ENCODE data around the gene TCF4.

TCF4 gene

DNA sequence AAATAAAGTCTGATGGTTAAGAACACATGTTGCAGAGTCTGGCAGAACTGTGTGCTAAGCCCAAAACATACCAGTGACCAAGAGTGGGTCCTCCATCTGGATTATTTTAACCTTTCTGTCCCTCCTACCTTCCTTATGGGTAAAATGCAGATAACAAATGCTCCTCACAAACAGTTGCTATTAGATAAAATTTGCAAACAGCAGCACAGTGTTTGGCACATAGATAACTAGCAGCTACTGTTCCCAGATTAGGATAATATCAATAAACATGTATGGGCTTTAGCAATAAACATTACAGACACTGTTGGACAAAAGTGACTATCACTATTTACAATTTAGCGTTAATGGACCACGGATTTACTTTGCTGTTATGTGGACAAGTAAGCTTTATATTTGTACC lies 154.9 kb downstream of the TCF4 start:
- Histone ChIP-seq H3K9me3 (ENCODE audit: control insufficient read depth, insufficient read depth, low read depth, low read length) (no peaks in the 10 kb centered on the region), H3K36me3 (ENCODE audit: control insufficient read depth in 2 of 2, insufficient read depth in 1 of 2, low read length in 2 of 2) (no peaks in the 10 kb centered on the region), H3K4me1 (ENCODE audit: control insufficient read depth, insufficient read depth, low read length) (no peaks in the 10 kb centered on the region), H3K4me3 (ENCODE audit: low read depth, low read length) (no peak overlapping the region), H3K27ac (ENCODE audit: extremely low read depth, low read depth, low read length) (no peak overlapping the region)
- CTCF ChIA-PET = interaction anchor here (0.6 kb wide), 2 partner anchors 9 to 67 kb away, joined by 4 read pairs; no protein-coding TSS in a partner anchor
- TF ChIP-seq ZBTB20 (tag by site-specific recombination; IDR thresholded peaks at IDR 0.05) = no peak
- no peak for TF ChIP-seq TCF7L2 (IDR thresholded peaks at IDR 0.05; ENCODE audit: borderline replicate concordance, low read depth, low read length)
- no peak for TF ChIP-seq IKZF3 (tag by site-specific recombination; IDR thresholded peaks at IDR 0.05)
- TF ChIP-seq, protein P1, sequence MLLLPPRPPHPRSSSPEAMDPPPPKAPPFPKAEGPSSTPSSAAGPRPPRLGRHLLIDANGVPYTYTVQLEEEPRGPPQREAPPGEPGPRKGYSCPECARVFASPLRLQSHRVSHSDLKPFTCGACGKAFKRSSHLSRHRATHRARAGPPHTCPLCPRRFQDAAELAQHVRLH (tag by site-specific recombination; IDR thresholded peaks at IDR 0.05) = no peak
- no peak for TF ChIP-seq ZNF560 (tag by site-specific recombination; IDR thresholded peaks at IDR 0.05; ENCODE audit: borderline replicate concordance)
- TF ChIP-seq KLF10 (tag by site-specific recombination; IDR thresholded peaks at IDR 0.05) = no peak
- TF ChIP-seq, protein P2, sequence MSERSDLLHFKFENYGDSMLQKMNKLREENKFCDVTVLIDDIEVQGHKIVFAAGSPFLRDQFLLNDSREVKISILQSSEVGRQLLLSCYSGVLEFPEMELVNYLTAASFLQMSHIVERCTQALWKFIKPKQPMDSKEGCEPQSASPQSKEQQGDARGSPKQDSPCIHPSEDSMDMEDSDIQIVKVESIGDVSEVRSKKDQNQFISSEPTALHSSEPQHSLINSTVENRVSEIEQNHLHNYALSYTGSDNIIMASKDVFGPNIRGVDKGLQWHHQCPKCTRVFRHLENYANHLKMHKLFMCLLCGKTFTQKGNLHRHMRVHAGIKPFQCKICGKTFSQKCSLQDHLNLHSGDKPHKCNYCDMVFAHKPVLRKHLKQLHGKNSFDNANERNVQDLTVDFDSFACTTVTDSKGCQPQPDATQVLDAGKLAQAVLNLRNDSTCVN (tag by site-specific recombination; optimal IDR thresholded peaks at IDR 0.05) = no peak
- TF ChIP-seq ZNF670 (tag by site-specific recombination; IDR thresholded peaks at IDR 0.05; ENCODE audit: low read depth) = no peak
- TF ChIP-seq, protein P3, sequence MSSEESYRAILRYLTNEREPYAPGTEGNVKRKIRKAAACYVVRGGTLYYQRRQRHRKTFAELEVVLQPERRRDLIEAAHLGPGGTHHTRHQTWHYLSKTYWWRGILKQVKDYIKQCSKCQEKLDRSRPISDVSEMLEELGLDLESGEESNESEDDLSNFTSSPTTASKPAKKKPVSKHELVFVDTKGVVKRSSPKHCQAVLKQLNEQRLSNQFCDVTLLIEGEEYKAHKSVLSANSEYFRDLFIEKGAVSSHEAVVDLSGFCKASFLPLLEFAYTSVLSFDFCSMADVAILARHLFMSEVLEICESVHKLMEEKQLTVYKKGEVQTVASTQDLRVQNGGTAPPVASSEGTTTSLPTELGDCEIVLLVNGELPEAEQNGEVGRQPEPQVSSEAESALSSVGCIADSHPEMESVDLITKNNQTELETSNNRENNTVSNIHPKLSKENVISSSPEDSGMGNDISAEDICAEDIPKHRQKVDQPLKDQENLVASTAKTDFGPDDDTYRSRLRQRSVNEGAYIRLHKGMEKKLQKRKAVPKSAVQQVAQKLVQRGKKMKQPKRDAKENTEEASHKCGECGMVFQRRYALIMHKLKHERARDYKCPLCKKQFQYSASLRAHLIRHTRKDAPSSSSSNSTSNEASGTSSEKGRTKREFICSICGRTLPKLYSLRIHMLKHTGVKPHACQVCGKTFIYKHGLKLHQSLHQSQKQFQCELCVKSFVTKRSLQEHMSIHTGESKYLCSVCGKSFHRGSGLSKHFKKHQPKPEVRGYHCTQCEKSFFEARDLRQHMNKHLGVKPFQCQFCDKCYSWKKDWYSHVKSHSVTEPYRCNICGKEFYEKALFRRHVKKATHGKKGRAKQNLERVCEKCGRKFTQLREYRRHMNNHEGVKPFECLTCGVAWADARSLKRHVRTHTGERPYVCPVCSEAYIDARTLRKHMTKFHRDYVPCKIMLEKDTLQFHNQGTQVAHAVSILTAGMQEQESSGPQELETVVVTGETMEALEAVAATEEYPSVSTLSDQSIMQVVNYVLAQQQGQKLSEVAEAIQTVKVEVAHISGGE (tag by site-specific recombination; conservative IDR thresholded peaks at IDR 0.05; ENCODE audit: low read depth) = no peak
- POLR2A ChIA-PET = no interaction called here

DNA sequence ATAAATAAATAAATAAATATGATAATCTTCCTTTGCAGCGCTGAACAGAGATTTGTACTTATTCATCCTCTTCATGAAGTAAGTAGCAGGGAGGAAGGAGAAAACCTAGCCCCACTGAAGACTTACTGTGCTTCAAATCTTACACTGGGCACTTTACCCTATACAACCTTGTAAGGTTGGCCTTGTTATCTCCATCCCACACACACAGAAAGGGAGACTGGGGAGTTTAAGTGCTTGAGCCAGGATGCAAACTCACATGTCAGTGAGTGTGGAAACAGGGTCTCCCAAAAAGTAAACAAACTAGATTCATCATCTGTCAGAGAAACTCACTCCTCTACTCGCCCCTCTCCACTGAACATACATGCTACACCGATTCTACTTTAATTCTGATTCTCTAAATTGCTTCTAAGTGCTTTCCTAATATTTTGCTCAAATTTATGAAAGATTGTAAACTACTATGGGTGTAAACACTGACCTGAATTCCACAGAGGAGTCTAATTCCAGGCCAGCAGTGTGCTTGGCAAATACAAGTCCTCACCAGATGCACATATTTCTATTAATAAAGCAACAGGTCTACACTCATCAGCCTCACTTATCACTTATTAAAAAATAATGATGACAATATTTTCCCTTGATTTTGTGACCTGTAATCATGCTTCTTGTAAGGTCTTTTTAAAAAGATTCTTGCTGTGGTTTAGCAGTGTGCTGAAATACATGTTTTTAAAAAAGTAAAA lies 155.5 kb downstream of the TCF4 start:
- ChIA-PET CTCF (interaction anchor here (0.6 to 0.7 kb wide), 2 partner anchors 19 to 68 kb away, joined by 4 to 5 read pairs; no protein-coding TSS in a partner anchor), POLR2A (no interaction called here)
- H3K4me1 ChIP-seq (ENCODE audit: control insufficient read depth, insufficient read depth, low read length) = no peaks in the 10 kb centered on the region
- no peaks in the 10 kb centered on the region for H3K36me3 ChIP-seq (ENCODE audit: control insufficient read depth in 2 of 2, insufficient read depth in 1 of 2, low read length in 2 of 2)
- H3K27ac ChIP-seq (ENCODE audit: extremely low read depth, low read depth, low read length) = no peak overlapping the region
- no peaks in the 10 kb centered on the region for H3K9me3 ChIP-seq (ENCODE audit: control insufficient read depth, insufficient read depth, low read depth, low read length)
- no peak overlapping the region for H3K4me3 ChIP-seq (ENCODE audit: low read depth, low read length)
- TF ChIP-seq ZFP3 (tag by site-specific recombination; IDR thresholded peaks at IDR 0.05; ENCODE audit: low read depth) (no peak), ZBTB7A (tag by site-specific recombination; IDR thresholded peaks at IDR 0.05; ENCODE audit: low read depth) (no peak), ZXDB (tag by site-specific recombination; IDR thresholded peaks at IDR 0.05) (no peak), MYNN (tag by site-specific recombination; IDR thresholded peaks at IDR 0.05; ENCODE audit: borderline replicate concordance) (no peak), ZNF426 (tag by site-specific recombination; IDR thresholded peaks at IDR 0.05) (no peak), ZNF473 (tag by site-specific recombination; IDR thresholded peaks at IDR 0.05) (no peak), ZNF223 (tag by site-specific recombination; IDR thresholded peaks at IDR 0.05) (no peak), SCRT1 (tag by site-specific recombination; IDR thresholded peaks at IDR 0.05; ENCODE audit: borderline replicate concordance) (no peak), ZNF221 (tag by site-specific recombination; IDR thresholded peaks at IDR 0.05; ENCODE audit: borderline replicate concordance) (no peak), ZNF335 (tag by site-specific recombination; conservative IDR thresholded peaks at IDR 0.05) (no peak), ZNF404 (tag by site-specific recombination; IDR thresholded peaks at IDR 0.05) (no peak), KLF7 (tag by site-specific recombination; IDR thresholded peaks at IDR 0.05; ENCODE audit: borderline replicate concordance) (no peak)
- TF ChIP-seq, protein P4, sequence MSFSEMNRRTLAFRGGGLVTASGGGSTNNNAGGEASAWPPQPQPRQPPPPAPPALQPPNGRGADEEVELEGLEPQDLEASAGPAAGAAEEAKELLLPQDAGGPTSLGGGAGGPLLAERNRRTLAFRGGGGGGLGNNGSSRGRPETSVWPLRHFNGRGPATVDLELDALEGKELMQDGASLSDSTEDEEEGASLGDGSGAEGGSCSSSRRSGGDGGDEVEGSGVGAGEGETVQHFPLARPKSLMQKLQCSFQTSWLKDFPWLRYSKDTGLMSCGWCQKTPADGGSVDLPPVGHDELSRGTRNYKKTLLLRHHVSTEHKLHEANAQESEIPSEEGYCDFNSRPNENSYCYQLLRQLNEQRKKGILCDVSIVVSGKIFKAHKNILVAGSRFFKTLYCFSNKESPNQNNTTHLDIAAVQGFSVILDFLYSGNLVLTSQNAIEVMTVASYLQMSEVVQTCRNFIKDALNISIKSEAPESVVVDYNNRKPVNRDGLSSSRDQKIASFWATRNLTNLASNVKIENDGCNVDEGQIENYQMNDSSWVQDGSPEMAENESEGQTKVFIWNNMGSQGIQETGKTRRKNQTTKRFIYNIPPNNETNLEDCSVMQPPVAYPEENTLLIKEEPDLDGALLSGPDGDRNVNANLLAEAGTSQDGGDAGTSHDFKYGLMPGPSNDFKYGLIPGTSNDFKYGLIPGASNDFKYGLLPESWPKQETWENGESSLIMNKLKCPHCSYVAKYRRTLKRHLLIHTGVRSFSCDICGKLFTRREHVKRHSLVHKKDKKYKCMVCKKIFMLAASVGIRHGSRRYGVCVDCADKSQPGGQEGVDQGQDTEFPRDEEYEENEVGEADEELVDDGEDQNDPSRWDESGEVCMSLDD (tag by site-specific recombination; IDR thresholded peaks at IDR 0.05) = no peak
